NCI-H1105 (cell line): ENCODE data around the gene KRTAP10-4.
"Not testable (repeated sequence)": the region's sequence is repeated elsewhere in the genome, so short reads cannot be mapped to it uniquely, and the experiment has no call there.

Source experiments
- DNase-seq: peaks from one replicate; lab custom pipeline; 2025; lab: John Stamatoyannopoulos, UW

Gene KRTAP10-4

DNA sequence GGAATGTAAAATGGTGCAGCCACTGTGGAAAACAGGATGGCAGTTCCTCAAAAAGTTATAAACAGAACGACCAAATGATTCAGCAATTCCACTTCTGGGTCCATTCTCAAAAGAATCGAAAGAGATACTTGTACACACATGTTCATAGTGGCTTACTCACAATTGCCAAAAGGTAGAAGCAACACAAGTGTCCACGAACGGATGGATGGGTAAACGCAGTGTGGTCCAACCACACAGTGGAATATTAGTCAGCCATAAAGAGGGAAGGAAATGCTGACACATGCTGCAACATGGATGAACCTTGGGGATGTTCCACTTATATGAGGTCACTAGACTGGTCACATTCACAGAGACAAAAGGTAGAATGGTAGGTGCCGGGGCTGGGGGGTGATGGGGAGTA, 38.8 kb upstream of the KRTAP10-4 start:
- no peak for DNase-seq

- no peak for DNase-seq
These were observed 37.6 kb upstream of the KRTAP10-4 start for GRCh38 chr21:44535963-44536362.

GRCh38 chr21:44537930-44538911, 35.3 kb upstream of the KRTAP10-4 start:
- DNase-seq: no peak

- no peak for DNase-seq
These were observed 34.5 kb upstream of the KRTAP10-4 start for GRCh38 chr21:44539046-44539445.

DNA sequence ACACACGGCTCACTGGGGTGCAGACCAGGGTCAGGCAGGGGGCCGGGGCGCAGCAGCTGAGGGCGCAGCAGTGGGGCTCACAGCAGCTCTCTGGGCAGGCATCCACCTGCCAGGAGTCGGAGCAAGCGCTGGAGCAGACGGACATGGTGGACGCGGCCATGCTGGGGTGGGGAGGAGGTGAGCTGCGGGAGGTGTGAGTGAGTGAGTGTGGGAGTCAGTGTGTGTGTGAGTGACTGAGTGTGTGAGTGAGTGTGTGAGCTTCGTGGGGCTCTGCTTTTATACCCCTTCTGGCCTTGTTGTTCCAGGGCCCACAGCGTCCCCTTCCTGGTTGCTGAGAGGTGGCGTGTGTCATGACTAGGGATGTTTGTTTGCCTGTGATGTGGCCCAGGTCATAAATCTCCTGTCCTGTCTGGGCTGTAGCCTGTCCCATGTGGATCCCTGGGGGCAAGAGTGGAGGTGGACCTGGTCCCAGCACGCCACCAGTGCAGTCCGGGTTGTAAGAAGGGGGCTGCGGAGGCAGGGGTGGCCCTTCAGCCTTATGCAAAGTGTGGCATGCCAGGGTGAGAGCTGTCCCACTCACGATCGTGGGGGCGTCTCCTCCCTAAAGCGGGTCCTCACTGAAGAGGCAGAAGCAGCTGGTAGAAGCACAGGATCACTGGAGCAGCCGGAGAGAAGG, 33.4 kb upstream of the KRTAP10-4 start, which contains the start of gene KRTAP10-1:
KRTAP10-1 (minus strand) TSS at position 205 of the 676 bp plus-strand sequence; CDS start at position 160, 45 bp downstream.
- no peak for DNase-seq

DNA sequence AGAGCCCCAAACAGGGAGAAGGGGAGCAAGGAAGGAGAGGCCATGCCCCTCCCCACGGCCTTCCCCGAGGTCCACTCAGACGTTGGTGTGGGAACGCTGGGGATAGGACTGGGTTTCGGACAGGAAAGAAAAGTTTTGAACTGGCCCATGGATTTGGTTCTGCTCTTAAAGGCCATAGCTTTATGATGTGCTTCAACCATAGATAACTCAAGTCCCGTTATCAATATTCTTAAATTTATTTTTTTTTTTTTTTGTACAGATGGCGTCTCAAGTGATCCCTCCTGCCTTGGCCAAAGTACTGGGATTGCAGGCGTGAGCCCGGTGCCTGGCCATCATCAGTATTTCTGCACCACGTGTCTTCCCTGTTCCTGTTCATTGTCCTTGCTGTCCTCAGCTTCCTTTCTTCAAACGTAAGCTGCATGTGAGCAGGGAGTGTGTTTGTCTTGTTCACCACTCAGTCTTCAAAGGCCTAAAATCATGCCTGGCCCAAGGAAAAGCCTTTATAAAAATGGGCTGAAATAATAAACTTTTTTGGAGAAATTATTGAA, 32.7 kb upstream of the KRTAP10-4 start:
- no peak for DNase-seq

DNA sequence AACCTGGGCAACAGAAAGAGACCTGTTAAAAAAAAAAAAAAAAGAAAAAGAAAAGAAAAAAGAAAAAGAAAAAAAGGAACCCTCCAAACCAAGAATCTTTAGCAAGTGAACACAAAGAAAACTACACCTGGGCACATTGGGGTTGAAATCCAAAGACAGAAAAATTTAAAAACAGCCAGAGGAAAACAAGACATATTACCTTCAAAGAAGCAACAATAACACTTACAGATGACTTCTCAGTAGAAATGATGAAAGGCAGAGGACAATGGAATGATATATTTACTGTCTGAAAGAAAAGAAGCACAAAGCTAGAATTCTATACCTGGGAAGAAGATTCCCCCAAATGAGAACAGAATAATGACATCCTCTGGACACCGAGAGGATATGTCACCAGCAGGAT, 30.8 kb upstream of the KRTAP10-4 start:
- DNase-seq: no peak

GRCh38 chr21:44544566-44544965, 29.0 kb upstream of the KRTAP10-4 start:
- no peak for DNase-seq

GRCh38 chr21:44547656-44548331, 25.7 kb upstream of the KRTAP10-4 start:
- DNase-seq: no peak

DNA sequence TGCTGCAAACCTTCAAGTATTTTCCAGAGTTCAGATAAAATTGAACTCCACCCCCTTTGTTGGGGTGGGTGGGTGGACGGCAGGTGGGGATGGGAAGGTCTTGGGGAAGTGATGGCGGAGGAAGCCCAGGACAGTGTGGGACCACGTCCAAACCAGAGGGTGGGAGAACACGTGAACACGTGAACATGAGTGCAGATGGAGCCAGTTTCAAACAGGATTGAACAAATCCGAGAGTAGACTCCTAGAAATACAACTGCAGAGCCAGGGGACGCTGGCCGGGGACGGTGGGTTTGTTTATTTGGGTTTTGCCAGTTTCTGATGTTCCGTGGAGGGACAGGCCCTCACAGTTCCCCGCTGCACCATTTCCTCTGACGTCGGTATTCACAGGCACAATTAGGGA, 25.1 kb upstream of the KRTAP10-4 start:
- no peak for DNase-seq

GRCh38 chr21:44548922-44549321, 24.6 kb upstream of the KRTAP10-4 start:
- no peak for DNase-seq

DNA sequence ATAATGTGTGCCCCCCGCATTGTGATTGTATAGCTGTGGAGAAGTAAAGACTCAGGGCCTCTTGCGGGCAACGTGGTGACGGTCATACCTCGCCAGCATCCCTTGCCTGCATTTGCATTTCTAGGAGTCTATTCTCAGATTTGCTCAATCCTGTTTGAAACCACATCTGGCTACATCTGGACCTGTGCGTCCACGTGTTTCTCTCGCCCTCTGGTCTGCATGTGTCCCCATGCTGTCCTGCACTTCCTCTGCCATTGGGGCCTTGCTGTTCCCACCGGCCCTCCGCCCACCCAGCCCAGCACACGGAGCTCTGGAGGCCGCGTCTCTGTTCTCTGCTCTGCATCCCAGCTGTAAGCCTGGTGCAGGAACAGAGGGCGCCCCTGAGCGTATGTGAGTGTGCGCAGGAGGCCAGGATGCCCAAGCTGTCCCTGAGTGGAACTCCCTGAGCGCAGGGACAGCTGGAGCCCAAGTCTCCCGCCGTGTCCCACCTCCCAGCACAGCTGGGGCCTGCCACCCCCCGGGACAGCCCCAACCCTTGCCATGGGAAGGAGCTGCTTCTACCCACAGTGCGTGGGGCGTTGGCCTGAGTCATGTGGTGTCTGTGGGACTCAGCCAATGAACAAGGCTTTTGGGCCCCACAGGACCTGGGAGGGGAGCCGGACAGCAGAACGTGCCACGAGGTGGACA, 23.9 kb upstream of the KRTAP10-4 start:
- DNase-seq: no peak

GRCh38 chr21:44550285-44550684, 23.2 kb upstream of the KRTAP10-4 start:
- DNase-seq: not testable (repeated sequence)

GRCh38 chr21:44550807-44551206, 22.7 kb upstream of the KRTAP10-4 start:
- no peak for DNase-seq

GRCh38 chr21:44551340-44551961, 22.1 kb upstream of the KRTAP10-4 start, which contains the start of gene KRTAP10-2:
KRTAP10-2 (minus strand) TSS chr21:44551505; CDS start chr21:44551458, 47 bp downstream.
- no peak for DNase-seq

GRCh38 chr21:44552136-44552535, 21.4 kb upstream of the KRTAP10-4 start:
- no peak for DNase-seq

DNA sequence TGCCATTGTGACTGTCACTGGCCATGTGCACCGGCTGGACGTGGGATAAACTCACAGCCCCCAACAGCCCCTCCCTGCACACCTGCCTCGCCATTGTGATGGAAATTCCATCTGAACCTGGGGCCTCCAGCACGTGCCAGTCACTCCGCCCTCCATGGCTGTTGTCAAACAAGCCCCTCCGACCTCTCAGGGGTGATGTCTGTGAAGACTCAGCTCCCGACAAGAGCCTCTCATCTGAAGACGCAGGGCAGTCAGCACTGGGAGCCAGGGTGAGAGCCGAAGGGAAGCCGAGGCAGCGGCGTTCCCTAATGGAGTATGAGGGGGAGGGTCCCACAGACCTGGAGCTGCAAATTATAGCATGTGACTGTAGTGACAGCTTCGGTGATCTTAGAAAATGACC, 20.8 kb upstream of the KRTAP10-4 start:
- no peak for DNase-seq

DNA sequence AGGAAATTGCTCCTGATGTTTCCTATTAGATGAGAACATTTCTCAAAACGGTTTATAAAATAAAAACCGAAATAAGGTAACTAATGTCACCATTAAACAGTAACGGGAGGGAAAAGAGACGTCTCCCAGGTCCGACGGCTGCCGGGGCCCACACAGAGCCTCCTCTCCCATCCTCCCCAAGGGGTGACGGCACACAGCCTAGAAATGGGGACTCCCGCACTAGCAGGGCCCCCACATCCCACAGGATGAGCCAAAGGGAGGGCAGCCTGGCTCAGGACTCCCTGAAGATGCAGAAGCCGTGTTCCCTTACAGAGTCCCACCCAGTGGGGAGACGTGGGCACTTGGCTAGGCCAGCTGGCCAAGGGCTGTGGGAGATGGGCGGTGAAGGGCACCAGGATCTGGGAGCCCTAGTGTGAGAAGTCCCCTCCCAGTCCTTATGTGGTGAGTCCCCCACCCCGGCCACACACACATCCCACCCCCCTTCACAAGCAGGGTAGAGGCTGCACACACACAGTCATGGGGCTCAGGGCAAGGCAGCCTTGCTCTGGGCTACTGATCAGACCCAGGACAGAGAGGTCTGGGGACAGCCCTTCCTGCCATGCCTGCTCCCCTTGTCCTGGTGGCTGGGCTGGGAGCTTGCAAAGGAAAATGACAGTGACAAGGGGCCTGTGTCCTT, 18.2 kb upstream of the KRTAP10-4 start:
- DNase-seq: no peak

DNA sequence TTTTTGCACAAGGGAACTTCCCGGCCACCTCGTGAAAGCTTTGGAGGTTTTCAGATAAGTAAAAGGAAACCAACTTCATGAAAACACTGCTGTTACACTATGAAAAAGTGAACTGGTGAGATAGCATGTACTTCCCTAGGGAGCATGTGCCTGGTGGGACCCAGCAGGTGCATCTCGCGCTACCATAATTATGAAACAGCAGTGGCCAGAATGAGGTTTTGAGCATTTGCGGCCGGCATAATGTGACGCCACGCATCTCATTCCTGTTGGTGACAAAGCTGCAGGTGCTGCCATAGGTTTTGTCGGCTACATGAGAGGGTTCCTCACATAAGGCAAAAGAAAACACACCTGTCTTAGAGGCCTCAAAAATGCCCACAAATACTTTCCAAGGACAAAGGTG, 16.6 kb upstream of the KRTAP10-4 start:
- peak; percentile 22 for DNase-seq
